Colonic mucosa (tissue), 4 donors: ENCODE data around the gene COL4A2. TPM values are rescaled to one million over a fixed set of nuclear protein-coding genes. Genes with fewer than 3 reads are reported as not detected.
"Not testable (repeated sequence)": the region's sequence is repeated elsewhere in the genome, so short reads cannot be mapped to it uniquely, and the experiment has no call there.

ENCODE experiments used
- DNase-seq: peaks from one replicate; pipeline ENCODE4 v3.0.0-alpha.2; 2020
- H3K27ac ChIP-seq: fragments of 200-600 bp; one replicate; pipeline ENCODE4 v1.8.0; 2021
- H3K27me3 ChIP-seq: fragments of 200-600 bp; one replicate; pipeline ENCODE4 v1.8.0; 2021
- H3K36me3 ChIP-seq: fragments of 200-600 bp; one replicate; pipeline ENCODE4 v1.8.0; 2021
- H3K4me1 ChIP-seq: fragments of 200-600 bp; one replicate; pipeline ENCODE4 v1.8.0; 2021; ENCODE audit warnings: mild to moderate bottlenecking
- H3K4me3 ChIP-seq: fragments of 200-600 bp; one replicate; pipeline ENCODE4 v1.8.0; 2021
- H3K9ac ChIP-seq, 2 donors: one replicate each; pipeline ENCODE4 v1.7.0; 2013; ENCODE audit warnings: control low read depth in 2 of 2, low read depth in 2 of 2, low read length in 2 of 2
- H3K9me3 ChIP-seq: fragments of 200-600 bp; one replicate; pipeline ENCODE4 v1.8.0; 2021
- CTCF ChIP-seq: fragments of 200-600 bp; IDR thresholded peaks from one replicate; pipeline ENCODE4 v1.8.0; 2022; ENCODE audit warnings: antibody characterized with exemption, mild to moderate bottlenecking
- intact Hi-C: fragments of 100-400 bp; cut with DNase I; formaldehyde crosslinking; loops from one replicate; pipeline ENCODE4 v1.14.1; 2022
- total RNA-seq, 2 donors: library from RNA; stranded (reverse); fragmentation: NEBNext Ultra II Directional in 1 of 2; extraction: Animal tissue kit (Norgen Biotek cat#: 25700) in 1 of 2; gene quantifications; one replicate each; pipeline ENCODE4 v1.2.1, GENCODE V29; 2021
- donor health status: healthy.
- donor health status: DM: no; HTN: no; CAD: no.
- donor health status: DM: no; HTN: no; CAD: no.

Gene COL4A2
- total RNA-seq, 2 donors from 2014 or later = 61.1 to 111 TPM

GRCh38 chr13:110495881-110496280 is 188.8 kb downstream of the COL4A2 start:
- DNase-seq = no peak
- H3K9me3 ChIP-seq = no peaks in the 10 kb centered on the region
- H3K27ac ChIP-seq = no peak overlapping the region
- intact Hi-C loops = no loop called here
- no peak overlapping the region for H3K4me3 ChIP-seq
- no peaks in the 10 kb centered on the region for H3K4me1 ChIP-seq
- H3K9ac ChIP-seq = no peak overlapping the region
- no peaks in the 10 kb centered on the region for H3K27me3 ChIP-seq
- TF ChIP-seq CTCF = no peak
- H3K36me3 ChIP-seq = no peaks in the 10 kb centered on the region

GRCh38 chr13:110496281-110496680 is 189.2 kb downstream of the COL4A2 start:
- no peak for DNase-seq
- no peak for TF ChIP-seq CTCF
- H3K27ac ChIP-seq = no peak overlapping the region

GRCh38 chr13:110497003-110497402 is 189.9 kb downstream of the COL4A2 start:
- H3K9ac ChIP-seq = no peak overlapping the region
- no peaks in the 10 kb centered on the region for H3K36me3 ChIP-seq
- no peaks in the 10 kb centered on the region for H3K27me3 ChIP-seq
- no peaks in the 10 kb centered on the region for H3K4me1 ChIP-seq
- no peak overlapping the region for H3K4me3 ChIP-seq
- no peak overlapping the region for H3K27ac ChIP-seq
- no peak for TF ChIP-seq CTCF
- DNase-seq = no peak
- no peaks in the 10 kb centered on the region for H3K9me3 ChIP-seq
- intact Hi-C loops = no loop called here

More at GRCh38 chr13:110496281-110496680, 189.2 kb downstream of the COL4A2 start:
- intact Hi-C loops = no loop called here
- no peaks in the 10 kb centered on the region for H3K27me3 ChIP-seq
- H3K9me3 ChIP-seq = no peaks in the 10 kb centered on the region
- no peaks in the 10 kb centered on the region for H3K4me1 ChIP-seq
- H3K9ac ChIP-seq = no peak overlapping the region
- no peak overlapping the region for H3K4me3 ChIP-seq
- no peaks in the 10 kb centered on the region for H3K36me3 ChIP-seq

GRCh38 chr13:110497896-110498295 is 190.8 kb downstream of the COL4A2 start:
- H3K27ac ChIP-seq, H3K36me3 ChIP-seq: not testable (repeated sequence)

GRCh38 chr13:110498327-110498726 is 191.2 kb downstream of the COL4A2 start:
- DNase-seq = no peak
- no peaks in the 10 kb centered on the region for H3K36me3 ChIP-seq
- no peak for TF ChIP-seq CTCF

More at GRCh38 chr13:110497896-110498295, 190.8 kb downstream of the COL4A2 start:
- H3K9me3 ChIP-seq, H3K4me1 ChIP-seq, H3K9ac ChIP-seq, DNase-seq, intact Hi-C loops, H3K27me3 ChIP-seq, H3K4me3 ChIP-seq: not testable (repeated sequence)

GRCh38 chr13:110498765-110499164 is 191.7 kb downstream of the COL4A2 start:
- DNase-seq = no peak
- Histone ChIP-seq H3K4me1 (no peaks in the 10 kb centered on the region), H3K36me3 (no peaks in the 10 kb centered on the region), H3K27ac (no peak overlapping the region), H3K4me3 (no peak overlapping the region), H3K9ac (no peak overlapping the region), H3K9me3 (no peaks in the 10 kb centered on the region), H3K27me3 (no peaks in the 10 kb centered on the region)
- TF ChIP-seq CTCF = no peak
- intact Hi-C loops = no loop called here

More at GRCh38 chr13:110498327-110498726, 191.2 kb downstream of the COL4A2 start:
- Histone ChIP-seq H3K4me3 (no peak overlapping the region), H3K4me1 (no peaks in the 10 kb centered on the region), H3K9me3 (no peaks in the 10 kb centered on the region), H3K27me3 (no peaks in the 10 kb centered on the region), H3K9ac (no peak overlapping the region), H3K27ac (no peak overlapping the region)
- intact Hi-C loops = no loop called here
